ENCODE data around the gene GMEB1.
"Not testable (repeated sequence)": the region's sequence is repeated elsewhere in the genome, so short reads cannot be mapped to it uniquely, and the experiment has no call there.

GMEB1 gene

GRCh38 chr1:28668191-28668955 lies at the start of gene GMEB1:
TSS of gene GMEB1 (plus strand) at chr1:28668784. CDS start at chr1:28683613, 14,829 bp downstream.
- DNase-seq (ENCODE audit: low read depth) = peak; percentile 62

DNA sequence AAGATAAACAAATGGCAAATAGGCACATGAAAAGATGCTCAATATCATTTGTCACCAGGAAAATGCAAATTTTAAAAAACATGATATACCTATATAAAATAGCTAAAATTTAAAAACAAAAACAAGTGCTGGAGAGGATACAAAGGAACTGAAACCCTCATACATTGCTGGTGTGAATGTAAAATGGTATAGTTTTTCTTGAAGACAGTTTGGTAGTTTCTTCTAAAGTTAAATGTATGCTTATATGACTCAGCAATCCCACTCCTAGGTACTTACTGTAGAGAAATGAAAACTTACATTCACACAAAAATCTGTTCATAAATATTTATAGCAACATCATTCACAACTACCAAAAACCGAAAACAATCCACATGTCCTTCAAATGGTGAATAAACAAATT lies 36.9 kb upstream of the GMEB1 start:
- DNase-seq (ENCODE audit: low read depth) = no peak

DNA sequence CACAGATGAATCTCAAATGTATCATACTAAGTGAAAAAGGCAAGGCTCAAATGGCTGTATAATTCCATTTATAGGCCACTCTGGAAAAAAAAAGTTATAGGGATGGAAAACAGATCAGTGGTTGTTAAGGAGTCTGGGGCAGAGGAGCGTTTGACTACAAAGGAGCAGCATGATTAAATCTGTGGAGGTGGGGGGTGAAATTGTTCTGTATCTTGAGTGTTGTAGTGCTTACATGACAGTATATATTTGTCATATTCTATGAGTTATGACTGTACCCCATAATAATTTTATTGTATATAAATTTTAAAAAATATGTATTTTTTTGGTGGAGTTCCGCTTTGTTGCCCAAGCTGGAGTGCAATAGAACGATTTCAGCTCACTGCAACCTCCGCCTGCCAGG lies 36.0 kb upstream of the GMEB1 start:
- DNase-seq (ENCODE audit: low read depth) = no peak

- no peak for DNase-seq (ENCODE audit: low read depth)
Observed at GRCh38 chr1:28640766-28641165, 27.8 kb upstream of the GMEB1 start.

- DNase-seq (ENCODE audit: low read depth) = no peak
Observed at GRCh38 chr1:28642056-28642846, 26.3 kb upstream of the GMEB1 start.

DNA sequence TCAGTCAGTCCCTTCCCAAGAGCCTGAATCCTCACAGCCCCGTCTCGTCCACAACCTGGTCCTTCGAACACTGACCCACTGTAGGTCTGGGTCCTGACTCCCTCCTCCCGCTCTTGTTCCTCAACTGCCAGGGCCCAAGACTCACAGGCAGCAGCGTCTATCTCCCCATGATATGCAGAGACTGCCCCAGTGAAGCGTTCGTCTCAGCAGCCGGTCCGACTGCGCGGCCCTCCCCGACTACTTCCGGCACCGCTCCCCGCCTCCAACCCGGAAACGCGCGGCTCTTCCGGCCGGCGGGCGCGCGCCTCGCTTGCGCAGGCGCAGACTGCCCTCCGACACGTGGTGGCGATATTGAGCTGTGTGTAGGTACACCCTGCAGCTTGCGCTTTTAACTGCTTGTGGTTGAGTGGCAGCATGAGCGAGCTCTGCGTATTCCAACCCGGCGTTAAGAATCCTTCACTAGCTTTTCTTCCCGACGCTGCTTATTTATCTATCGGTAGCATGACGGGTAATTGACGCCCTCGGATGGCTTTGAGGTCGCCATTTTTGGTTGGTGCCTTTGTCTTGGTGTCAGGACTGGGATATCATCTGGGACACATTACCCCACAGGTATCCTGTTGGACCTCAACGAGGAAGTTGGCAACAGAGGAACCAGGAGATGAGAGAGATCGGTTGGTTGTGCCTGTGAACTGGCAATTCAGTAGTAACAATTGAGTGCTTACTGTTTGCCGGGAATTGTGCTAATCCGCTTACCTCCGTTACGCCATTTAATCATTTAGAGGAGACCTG lies 25.5 kb upstream of the GMEB1 start, which contains the start of gene TAF12:
TAF12 (minus strand) TSS at position 221 of the 789 bp plus-strand sequence. CDS start 20,986 bp downstream, outside the sequence.
- DNase-seq (ENCODE audit: low read depth) = peak; percentile 81

- no peak for DNase-seq (ENCODE audit: low read depth)
Observed at GRCh38 chr1:28644494-28644893, 24.1 kb upstream of the GMEB1 start.

- not testable (repeated sequence) for DNase-seq (ENCODE audit: low read depth)
Observed at GRCh38 chr1:28645406-28645805, 23.2 kb upstream of the GMEB1 start.

DNA sequence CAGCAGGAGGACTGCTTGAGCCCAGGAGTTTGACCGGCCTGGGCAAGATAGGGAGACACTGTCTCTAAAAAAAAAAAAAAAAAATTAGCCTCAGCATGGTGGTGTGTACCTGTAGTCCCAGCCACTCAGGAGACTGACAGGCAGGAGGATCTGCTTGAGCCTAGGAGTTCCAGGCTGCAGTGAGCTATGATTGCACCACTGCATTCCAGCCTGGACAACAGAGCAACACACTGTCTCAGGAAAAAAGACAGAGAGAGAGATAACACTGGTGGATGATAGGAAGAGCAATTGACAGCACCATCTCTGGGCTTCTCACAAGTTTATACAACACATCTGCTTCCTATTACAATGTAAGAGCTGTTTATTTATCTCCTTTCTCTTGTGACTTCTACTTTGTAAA lies 22.5 kb upstream of the GMEB1 start:
- DNase-seq (ENCODE audit: low read depth) = no peak

DNA sequence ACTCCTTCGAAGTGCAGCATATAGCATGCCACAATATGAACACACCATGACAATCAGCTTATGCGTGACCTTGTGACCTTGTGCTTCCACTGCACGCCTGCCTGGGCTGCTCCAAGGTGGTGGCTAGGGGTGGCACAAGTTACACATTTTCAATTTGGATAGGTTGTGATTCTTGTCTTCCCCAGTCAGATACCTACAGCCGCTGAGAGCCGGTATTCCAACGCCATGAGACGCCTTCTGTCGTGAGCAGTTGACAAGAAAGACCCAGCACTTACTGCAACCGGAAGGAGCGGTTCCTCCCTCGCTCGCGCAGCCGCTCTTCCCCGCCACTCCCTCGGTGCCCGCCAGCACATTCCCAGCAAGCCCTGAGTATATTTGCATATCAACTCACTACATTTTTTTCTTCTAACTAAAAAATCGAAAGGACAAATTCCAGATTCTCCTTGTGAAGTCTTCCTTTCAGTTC lies 20.5 kb upstream of the GMEB1 start:
- peak; percentile 62 for DNase-seq (ENCODE audit: low read depth)

GRCh38 chr1:28648474-28649198 lies 19.9 kb upstream of the GMEB1 start, which contains the start of gene RNU11:
TSS of gene RNU11 (plus strand) at chr1:28648600.
- peak; percentile 71 for DNase-seq (ENCODE audit: low read depth)

DNA sequence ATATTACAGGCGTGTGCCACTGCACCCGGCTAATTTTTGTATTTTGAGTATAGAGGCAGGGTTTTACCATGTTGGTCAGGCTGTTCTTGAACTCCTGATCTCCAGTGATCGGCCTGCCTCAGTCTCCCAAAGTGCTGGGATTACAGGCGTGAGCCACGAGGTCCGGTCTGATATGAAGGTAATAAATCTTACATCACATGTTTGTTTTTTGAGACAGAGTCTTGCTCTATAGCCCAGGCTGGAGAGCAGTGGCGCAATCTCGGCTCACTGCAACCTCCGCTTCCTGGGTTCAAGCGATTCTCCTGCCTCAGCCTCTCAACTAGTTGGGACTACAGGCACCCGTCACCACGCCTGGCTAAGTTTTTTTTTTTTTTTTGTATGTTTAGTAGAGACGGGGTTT lies 15.5 kb upstream of the GMEB1 start:
- DNase-seq (ENCODE audit: low read depth) = not testable (repeated sequence)

- not testable (repeated sequence) for DNase-seq (ENCODE audit: low read depth)
Observed at GRCh38 chr1:28653870-28654269, 14.7 kb upstream of the GMEB1 start.

- DNase-seq (ENCODE audit: low read depth) = not testable (repeated sequence)
Observed at GRCh38 chr1:28655448-28656311, 12.9 kb upstream of the GMEB1 start.

GRCh38 chr1:28656335-28656734 lies 12.2 kb upstream of the GMEB1 start:
- no peak for DNase-seq (ENCODE audit: low read depth)

GRCh38 chr1:28663871-28664470 lies 4.6 kb upstream of the GMEB1 start:
- DNase-seq (ENCODE audit: low read depth) = no peak

GRCh38 chr1:28666806-28667205 lies 1.8 kb upstream of the GMEB1 start:
- no peak for DNase-seq (ENCODE audit: low read depth)

- peak; percentile 25 for DNase-seq (ENCODE audit: low read depth)
Observed at GRCh38 chr1:28668956-28669723, 556 bp downstream of the GMEB1 start.

DNA sequence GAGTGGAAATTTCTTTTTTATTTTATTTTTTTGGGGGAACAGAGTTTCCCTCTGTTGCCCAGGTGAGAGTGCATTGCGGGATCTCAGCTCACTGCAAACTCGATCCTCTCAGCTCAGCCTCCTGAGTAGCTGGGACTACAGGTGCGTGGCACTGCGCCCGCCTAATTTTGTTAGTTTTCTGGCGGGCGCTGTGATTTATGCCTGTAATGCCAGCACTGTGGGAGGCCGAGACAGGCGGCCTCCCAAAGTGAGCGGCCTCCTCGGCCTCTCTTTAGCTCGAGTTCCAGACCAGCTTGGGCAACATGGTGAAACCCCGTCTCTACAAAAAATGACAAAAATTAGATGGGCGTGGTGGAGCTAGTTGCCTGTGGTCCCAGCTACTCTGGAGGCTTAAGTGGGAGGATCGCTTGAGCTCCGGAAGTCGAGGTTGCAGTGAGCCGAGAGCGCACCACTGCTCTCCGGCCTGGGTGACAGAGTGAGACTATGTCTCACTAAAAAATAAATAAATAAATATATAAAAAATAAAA lies 2.7 kb downstream of the GMEB1 start:
- DNase-seq (ENCODE audit: low read depth) = no peak

Data from stimulated activated CD8-positive, alpha-beta memory T cell treated with anti-CD3 and anti-CD28 coated beads, Interleukin-15, amount 100 ng/mL, for 1 hour (primary cell).